Measurements from ENCODE around the gene CCDC170. TPM values are rescaled to one million over a fixed set of nuclear protein-coding genes. Genes with fewer than 3 reads are reported as not detected.
"Not testable (repeated sequence)": the region's sequence is repeated elsewhere in the genome, so short reads cannot be mapped to it uniquely, and the experiment has no call there.

CCDC170 gene
- total and polyA plus RNA-seq, 5 donors from 2014 or later = not detected

DNA sequence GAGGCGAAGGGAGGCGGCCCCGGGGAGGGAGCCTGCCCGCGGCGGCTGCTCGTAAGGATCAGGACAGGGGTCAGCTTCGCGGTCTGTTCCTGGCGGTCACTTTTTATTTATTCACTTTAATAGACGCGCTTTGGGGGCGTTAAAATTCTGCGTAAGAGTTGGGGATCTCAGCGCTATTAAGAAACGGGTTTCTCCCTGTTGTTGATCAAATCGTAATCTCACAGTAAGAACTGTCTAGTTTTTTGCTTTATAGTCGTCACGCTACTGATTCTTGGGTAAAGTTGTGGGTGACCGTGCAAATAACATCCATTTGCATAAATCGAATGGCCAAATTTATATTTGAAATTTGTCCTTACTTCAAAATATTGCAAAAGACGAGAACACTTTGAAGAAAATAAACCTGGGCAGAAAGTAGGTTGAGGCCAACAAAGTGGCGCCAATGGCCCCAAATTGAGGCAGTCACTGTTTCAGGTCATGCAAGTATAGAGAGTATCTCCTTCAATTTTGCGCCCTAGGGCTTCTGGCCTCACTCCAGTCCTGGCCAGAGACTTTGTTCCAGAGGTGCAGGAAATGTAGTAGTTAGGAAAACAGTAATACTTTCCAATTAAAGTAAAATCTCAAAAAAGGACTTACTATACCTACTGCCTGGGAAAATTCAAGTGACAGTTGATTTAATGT lies 40.9 kb upstream of the CCDC170 start:
- no peak for DNase-seq

DNA sequence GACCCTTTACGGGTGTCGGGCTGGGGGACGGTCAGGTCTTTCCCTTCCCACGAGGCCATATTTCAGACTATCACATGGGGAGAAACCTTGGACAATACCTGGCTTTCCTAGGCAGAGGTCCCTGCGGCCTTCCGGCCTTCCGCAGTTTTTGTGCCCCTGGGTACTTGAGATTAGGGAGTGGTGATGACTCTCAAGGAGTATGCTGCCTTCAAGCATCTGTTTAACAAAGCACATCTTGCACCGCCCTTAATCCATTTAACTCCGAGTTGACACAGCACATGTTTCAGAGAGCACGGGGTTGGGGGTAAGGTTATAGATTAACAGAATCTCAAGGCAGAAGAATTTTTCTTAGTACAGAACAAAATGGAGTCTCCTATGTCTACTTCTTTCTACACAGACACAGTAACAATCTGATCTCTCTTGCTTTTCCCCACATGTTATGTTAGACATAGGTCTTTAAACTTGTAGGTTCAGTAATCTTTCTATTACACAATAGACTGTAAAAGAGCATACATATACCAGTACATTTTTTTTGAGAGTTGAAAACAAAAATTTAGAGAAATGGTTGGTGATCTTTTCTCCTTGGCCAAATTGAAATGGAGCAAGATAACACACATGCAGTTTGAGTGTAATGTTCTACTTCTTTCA lies 37.9 kb upstream of the CCDC170 start:
- H3K27me3 ChIP-seq (ENCODE audit: control insufficient read depth, insufficient read depth, low read length); H3K4me3 ChIP-seq (ENCODE audit: low read depth, low read length); H3K4me3 Mint-ChIP-seq; H3K9me3 Mint-ChIP-seq; ATAC-seq (ENCODE audit: low read depth in 2 of 2); H3K27ac ChIP-seq (ENCODE audit: insufficient read depth, low read length, poor library complexity, severe bottlenecking); H3K9me3 ChIP-seq (ENCODE audit: control insufficient read depth in 2 of 2, low read length in 2 of 2); DNase-seq; H3K27ac Mint-ChIP-seq; H3K27me3 Mint-ChIP-seq: not testable (repeated sequence)
- Histone ChIP-seq H3K36me3 (ENCODE audit: control insufficient read depth, insufficient read depth, low read length) (peaks cover 23% of the 10 kb centered on the region), H3K4me1 (ENCODE audit: control insufficient read depth, insufficient read depth, low read length, poor library complexity, severe bottlenecking) (peaks cover 26% of the 10 kb centered on the region)
- H3K36me3 Mint-ChIP-seq = peaks cover 10% of the 10 kb centered on the region
- H3K4me1 Mint-ChIP-seq = peaks cover 28 to 59% (median 45%) of the 10 kb centered on the region in 4 donors

More for the DNA sequence above, 40.9 kb upstream of the CCDC170 start:
- H3K27me3 Mint-ChIP-seq = peaks cover 6% of the 10 kb centered on the region
- H3K4me1 Mint-ChIP-seq = peaks cover 34 to 68% (median 50%) of the 10 kb centered on the region in 4 donors
- peaks cover 5% of the 10 kb centered on the region for H3K36me3 Mint-ChIP-seq
- no peaks in the 10 kb centered on the region for H3K9me3 Mint-ChIP-seq
- no peaks in the 10 kb centered on the region for H3K9me3 ChIP-seq (ENCODE audit: control insufficient read depth in 2 of 2, low read length in 2 of 2)
- H3K4me1 ChIP-seq (ENCODE audit: control insufficient read depth, insufficient read depth, low read length, poor library complexity, severe bottlenecking) = peaks cover 26% of the 10 kb centered on the region
- peak overlapping the region; percentile 86 for H3K27ac ChIP-seq (ENCODE audit: insufficient read depth, low read length, poor library complexity, severe bottlenecking)
- H3K27ac Mint-ChIP-seq = peak overlapping the region; percentile 79 to 98 (median 96)
- H3K36me3 ChIP-seq (ENCODE audit: control insufficient read depth, insufficient read depth, low read length) = peaks cover 5% of the 10 kb centered on the region
- no peak for ATAC-seq (ENCODE audit: low read depth in 2 of 2)
- H3K4me3 ChIP-seq (ENCODE audit: low read depth, low read length) = peak overlapping the region; percentile 96
- peak overlapping the region; percentile 93 to 96 (median 94) for H3K4me3 Mint-ChIP-seq
- H3K27me3 ChIP-seq (ENCODE audit: control insufficient read depth, insufficient read depth, low read length) = no peaks in the 10 kb centered on the region

DNA sequence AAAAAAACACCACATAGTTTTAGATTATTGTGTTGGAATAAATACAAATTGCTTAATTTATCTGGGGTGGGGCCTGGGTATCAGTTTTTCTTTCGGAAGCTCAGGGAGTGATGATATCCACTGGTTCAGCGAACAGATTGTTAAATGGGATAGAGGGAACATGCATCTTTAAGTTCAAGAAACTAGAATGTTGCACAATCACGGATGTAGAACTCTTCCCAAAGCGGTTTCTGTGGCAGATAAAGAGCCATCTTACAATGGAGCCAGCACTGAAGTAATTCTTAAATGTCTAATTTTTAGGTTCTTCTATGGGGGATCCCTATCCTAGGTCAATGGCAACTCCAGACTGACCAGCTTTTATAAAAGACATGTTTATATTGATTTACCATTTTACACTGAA lies 32.1 kb upstream of the CCDC170 start:
- H3K4me1 Mint-ChIP-seq = peaks cover 18 to 32% (median 27%) of the 10 kb centered on the region in 4 donors
- Histone ChIP-seq H3K9me3 (ENCODE audit: control insufficient read depth in 2 of 2, low read length in 2 of 2) (no peaks in the 10 kb centered on the region), H3K4me1 (ENCODE audit: control insufficient read depth, insufficient read depth, low read length, poor library complexity, severe bottlenecking) (no peaks in the 10 kb centered on the region), H3K27ac (ENCODE audit: insufficient read depth, low read length, poor library complexity, severe bottlenecking) (no peak overlapping the region), H3K27me3 (ENCODE audit: control insufficient read depth, insufficient read depth, low read length) (no peaks in the 10 kb centered on the region), H3K36me3 (ENCODE audit: control insufficient read depth, insufficient read depth, low read length) (peaks cover 44% of the 10 kb centered on the region), H3K4me3 (ENCODE audit: low read depth, low read length) (no peak overlapping the region)
- H3K27ac Mint-ChIP-seq = no peak overlapping the region
- peaks cover 30% of the 10 kb centered on the region for H3K36me3 Mint-ChIP-seq
- no peak overlapping the region for H3K4me3 Mint-ChIP-seq
- ATAC-seq (ENCODE audit: low read depth in 2 of 2) (no peak), DNase-seq (no peak)
- no peaks in the 10 kb centered on the region for H3K9me3 Mint-ChIP-seq
- no peaks in the 10 kb centered on the region for H3K27me3 Mint-ChIP-seq

DNA sequence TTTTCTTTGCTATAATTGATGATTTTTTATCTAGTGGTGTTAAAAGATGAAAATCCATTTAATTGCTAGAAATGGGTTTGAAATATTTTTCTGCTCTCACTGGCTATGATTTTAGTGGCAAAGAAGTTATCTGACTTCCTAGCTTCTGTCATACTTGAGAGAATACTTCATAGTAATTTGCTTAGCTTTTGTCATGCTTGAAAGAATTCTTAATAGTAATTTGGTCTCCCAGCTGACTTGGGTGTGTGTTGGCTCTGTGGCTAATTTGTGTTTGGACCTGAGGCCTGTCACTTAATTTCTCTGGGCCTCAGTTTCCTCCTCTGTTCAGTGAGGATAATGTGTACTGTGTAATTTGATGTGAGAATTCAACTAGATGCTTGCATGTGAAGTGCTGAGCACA lies 29.1 kb upstream of the CCDC170 start:
- Histone ChIP-seq H3K4me3 (ENCODE audit: low read depth, low read length) (no peak overlapping the region), H3K9me3 (ENCODE audit: control insufficient read depth in 2 of 2, low read length in 2 of 2) (no peaks in the 10 kb centered on the region), H3K27ac (ENCODE audit: insufficient read depth, low read length, poor library complexity, severe bottlenecking) (no peak overlapping the region), H3K27me3 (ENCODE audit: control insufficient read depth, insufficient read depth, low read length) (no peaks in the 10 kb centered on the region), H3K36me3 (ENCODE audit: control insufficient read depth, insufficient read depth, low read length) (peaks cover 40% of the 10 kb centered on the region), H3K4me1 (ENCODE audit: control insufficient read depth, insufficient read depth, low read length, poor library complexity, severe bottlenecking) (no peaks in the 10 kb centered on the region)
- H3K27me3 Mint-ChIP-seq = no peaks in the 10 kb centered on the region
- H3K36me3 Mint-ChIP-seq = peaks cover 30% of the 10 kb centered on the region
- ATAC-seq (ENCODE audit: low read depth in 2 of 2) = no peak
- no peak for DNase-seq
- H3K4me1 Mint-ChIP-seq = peaks cover 16 to 26% (median 22%) of the 10 kb centered on the region in 4 donors
- peak overlapping the region in 1 of 3 donors; percentile 33 for H3K27ac Mint-ChIP-seq
- H3K4me3 Mint-ChIP-seq = no peak overlapping the region
- H3K9me3 Mint-ChIP-seq = no peaks in the 10 kb centered on the region

DNA sequence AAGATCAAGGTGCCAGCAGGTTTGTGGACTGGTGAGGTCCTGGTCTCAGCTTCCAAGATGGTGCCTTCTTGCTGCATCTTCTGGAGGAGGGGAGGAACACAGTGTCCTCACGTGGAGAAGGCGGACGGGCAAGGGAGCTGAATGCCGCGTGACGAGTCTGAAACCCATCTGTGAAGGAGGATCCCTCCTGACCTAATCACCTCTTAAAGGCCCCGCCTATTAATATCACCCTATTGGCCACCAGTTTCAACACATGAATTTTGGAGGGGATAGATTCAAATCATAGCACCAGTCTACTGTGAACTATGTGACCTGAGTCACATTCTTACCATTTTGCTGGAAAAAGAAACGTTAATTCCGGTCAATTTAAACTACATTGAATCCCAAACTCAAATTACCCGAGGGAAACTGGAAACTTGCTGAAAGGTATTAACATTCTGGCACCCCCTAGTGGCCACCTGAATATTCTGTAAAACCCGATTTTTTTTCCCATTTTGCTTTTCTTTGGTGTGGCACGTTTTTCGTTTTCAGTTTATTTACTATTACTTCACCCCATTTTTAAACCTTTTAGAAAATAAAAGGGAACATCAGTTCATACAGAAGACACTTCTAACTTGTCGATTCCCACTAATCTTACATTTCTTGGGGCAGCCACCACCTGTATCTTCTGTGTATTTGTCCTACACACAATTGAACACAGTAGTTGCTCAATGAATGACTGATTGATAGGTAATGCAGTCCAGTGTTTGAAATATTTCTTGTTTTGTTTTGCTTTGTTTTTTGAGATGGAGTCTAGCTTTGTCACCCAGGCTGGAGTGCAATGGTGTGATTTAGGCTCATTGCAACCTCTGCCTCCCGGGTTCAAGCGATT lies 17.9 kb upstream of the CCDC170 start:
- peak overlapping the region; percentile 73 for H3K4me3 ChIP-seq (ENCODE audit: low read depth, low read length)
- Mint-ChIP-seq H3K27me3 (no peaks in the 10 kb centered on the region), H3K9me3 (peaks cover 0 to 1% (median 0%) of the 10 kb centered on the region in 7 donors), H3K4me1 (peaks cover 0 to 10% (median 4%) of the 10 kb centered on the region in 4 donors), H3K4me3 (peak overlapping the region in 2 of 4 donors; percentile 15 to 33), H3K27ac (no peak overlapping the region), H3K36me3 (no peaks in the 10 kb centered on the region)
- no peak overlapping the region for H3K27ac ChIP-seq (ENCODE audit: insufficient read depth, low read length, poor library complexity, severe bottlenecking)
- no peaks in the 10 kb centered on the region for H3K36me3 ChIP-seq (ENCODE audit: control insufficient read depth, insufficient read depth, low read length)
- DNase-seq = peak; percentile 11 to 63 (median 54)
- H3K27me3 ChIP-seq (ENCODE audit: control insufficient read depth, insufficient read depth, low read length) = no peaks in the 10 kb centered on the region
- peaks cover 4% of the 10 kb centered on the region for H3K4me1 ChIP-seq (ENCODE audit: control insufficient read depth, insufficient read depth, low read length, poor library complexity, severe bottlenecking)
- no peak for ATAC-seq (ENCODE audit: low read depth in 2 of 2)
- H3K9me3 ChIP-seq (ENCODE audit: control insufficient read depth in 2 of 2, low read length in 2 of 2) = no peaks in the 10 kb centered on the region

DNA sequence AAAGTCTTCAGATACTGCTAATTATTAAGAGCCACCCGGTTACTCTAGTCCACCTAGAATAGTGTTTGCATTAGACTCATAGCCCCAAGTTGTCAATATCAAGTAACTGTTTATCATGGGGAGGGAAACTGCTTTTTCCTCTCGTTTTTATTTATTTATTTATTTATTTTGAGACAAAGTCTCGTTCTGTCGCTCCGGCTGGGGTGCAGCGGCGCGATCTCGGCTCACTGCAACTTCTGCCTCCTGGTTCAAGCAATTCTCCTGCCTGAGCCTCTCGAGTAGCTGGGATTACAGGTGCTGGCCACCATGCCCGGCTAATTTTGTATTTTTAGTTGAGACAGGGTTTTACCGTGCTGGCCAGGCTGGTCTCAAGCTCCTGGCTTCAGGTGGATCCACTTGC lies 16.1 kb upstream of the CCDC170 start:
- Mint-ChIP-seq H3K9me3 (peaks cover 0 to 1% (median 0%) of the 10 kb centered on the region in 7 donors), H3K4me1 (peaks cover 11 to 26% (median 15%) of the 10 kb centered on the region in 4 donors), H3K4me3 (no peak overlapping the region), H3K27me3 (no peaks in the 10 kb centered on the region), H3K36me3 (no peaks in the 10 kb centered on the region), H3K27ac (no peak overlapping the region)
- Histone ChIP-seq H3K27ac (ENCODE audit: insufficient read depth, low read length, poor library complexity, severe bottlenecking) (no peak overlapping the region), H3K9me3 (ENCODE audit: control insufficient read depth in 2 of 2, low read length in 2 of 2) (no peaks in the 10 kb centered on the region), H3K4me3 (ENCODE audit: low read depth, low read length) (no peak overlapping the region), H3K36me3 (ENCODE audit: control insufficient read depth, insufficient read depth, low read length) (no peaks in the 10 kb centered on the region), H3K4me1 (ENCODE audit: control insufficient read depth, insufficient read depth, low read length, poor library complexity, severe bottlenecking) (peaks cover 13% of the 10 kb centered on the region), H3K27me3 (ENCODE audit: control insufficient read depth, insufficient read depth, low read length) (no peaks in the 10 kb centered on the region)
- ATAC-seq (ENCODE audit: low read depth in 2 of 2) (no peak), DNase-seq (no peak)

DNA sequence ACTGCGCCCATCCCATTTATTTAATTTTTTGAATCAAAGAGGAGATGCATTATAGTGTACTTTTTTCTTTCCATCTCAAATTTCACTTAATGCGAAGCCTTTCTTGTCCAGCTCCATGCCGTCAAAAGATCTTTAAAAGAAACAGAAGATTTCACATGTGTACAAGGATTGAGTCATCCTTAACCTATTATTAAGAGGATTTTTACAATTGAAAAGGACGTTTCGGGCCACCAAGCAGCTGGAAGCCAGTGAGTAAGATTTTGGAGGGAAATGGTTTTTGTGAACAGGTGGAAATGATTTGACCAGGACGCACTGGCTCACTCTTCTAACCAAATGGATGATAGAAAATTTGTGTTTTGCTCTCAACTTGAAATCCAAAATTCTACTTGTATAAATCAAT lies 15.1 kb upstream of the CCDC170 start:
- Histone ChIP-seq H3K9me3 (ENCODE audit: control insufficient read depth in 2 of 2, low read length in 2 of 2) (no peaks in the 10 kb centered on the region), H3K27me3 (ENCODE audit: control insufficient read depth, insufficient read depth, low read length) (no peaks in the 10 kb centered on the region), H3K4me3 (ENCODE audit: low read depth, low read length) (no peak overlapping the region), H3K27ac (ENCODE audit: insufficient read depth, low read length, poor library complexity, severe bottlenecking) (no peak overlapping the region), H3K36me3 (ENCODE audit: control insufficient read depth, insufficient read depth, low read length) (no peaks in the 10 kb centered on the region), H3K4me1 (ENCODE audit: control insufficient read depth, insufficient read depth, low read length, poor library complexity, severe bottlenecking) (peaks cover 13% of the 10 kb centered on the region)
- peaks cover 12 to 31% (median 16%) of the 10 kb centered on the region in 4 donors for H3K4me1 Mint-ChIP-seq
- no peak for DNase-seq
- no peaks in the 10 kb centered on the region for H3K36me3 Mint-ChIP-seq
- H3K27ac Mint-ChIP-seq = no peak overlapping the region
- H3K4me3 Mint-ChIP-seq = no peak overlapping the region
- H3K9me3 Mint-ChIP-seq = peaks cover 0 to 1% (median 0%) of the 10 kb centered on the region in 7 donors
- ATAC-seq (ENCODE audit: low read depth in 2 of 2) = no peak
- no peaks in the 10 kb centered on the region for H3K27me3 Mint-ChIP-seq
